Heart left ventricle (tissue), 16 donors: ENCODE results near the gene ERBIN. TPM values are rescaled to one million over a fixed set of nuclear protein-coding genes. Genes with fewer than 3 reads are reported as not detected.
"Not testable (repeated sequence)": the region's sequence is repeated elsewhere in the genome, so short reads cannot be mapped to it uniquely, and the experiment has no call there.

Experiments
- ATAC-seq, 4 donors: fragments of 200-7000 bp; cut with Tn5 transposase; one replicate each; pipeline ENCODE4 v1.9.1; 2020 to 2022; ENCODE audit warnings: moderate library complexity in 4 of 4, mild to moderate bottlenecking in 3 of 4, moderate number of reproducible peaks in 1 of 4
- DNase-seq, 5 donors: peaks; one replicate each; pipeline ENCODE4 v3.0.0-alpha.2; 2020
- H3K27ac ChIP-seq, 12 donors: fragments of 200-600 bp; sonication (generic) in 4 of 12; one replicate each; pipeline versions ENCODE4 v1.5.0 to v1.8.0; 2016 to 2022; ENCODE audit warnings: mild to moderate bottlenecking in 2 of 12
- H3K27me3 ChIP-seq, 9 donors: fragments of 200-600 bp; sonication (generic) in 2 of 9; one replicate each; pipeline versions ENCODE4 v1.5.1 to v1.8.0; 2016 to 2022; ENCODE audit warnings: mild to moderate bottlenecking in 3 of 9
- H3K36me3 ChIP-seq, 9 donors: fragments of 200-600 bp; sonication (generic) in 2 of 9; one replicate each; pipeline versions ENCODE4 v1.5.0 to v1.8.0; 2018 to 2022; ENCODE audit warnings: mild to moderate bottlenecking in 2 of 9
- H3K4me1 ChIP-seq, 12 donors: fragments of 200-600 bp; sonication (generic) in 4 of 12; one replicate each; pipeline versions ENCODE4 v1.5.0 to v1.8.0; 2016 to 2022; ENCODE audit warnings: mild to moderate bottlenecking in 3 of 12
- H3K4me3 ChIP-seq, 12 donors: fragments of 200-600 bp; sonication (generic) in 4 of 12; one replicate each; pipeline versions ENCODE4 v1.5.0 to v1.8.0; 2017 to 2022; ENCODE audit warnings: mild to moderate bottlenecking in 9 of 12, moderate library complexity in 4 of 12
- H3K9me3 ChIP-seq, 12 donors: fragments of 200-600 bp; sonication (generic) in 4 of 12; one replicate each; pipeline versions ENCODE4 v1.5.0 to v1.8.0; 2016 to 2022; ENCODE audit warnings: mild to moderate bottlenecking in 1 of 12
- POLR2A ChIP-seq, 2 donors: fragments of 450-650 bp; IDR thresholded peaks; one replicate each; pipeline ENCODE4 v1.6.1; 2017; ENCODE audit warnings: antibody characterized with exemption in 2 of 2, mild to moderate bottlenecking in 2 of 2, moderate library complexity in 2 of 2
- WGBS, 4 donors: extraction: QIAGEN DNeasy Blood & Tissue Kit in 2 of 4; methylation state at CpG; one replicate each; pipeline versions ENCODE4 v1.1.5 to v1.1.7; 2013 to 2018; 5-methylcytosine and 5-hydroxymethylcytosine counted together
- intact Hi-C, 10 donors: fragments of 100-400 bp; cut with DNase I; formaldehyde crosslinking; loops; one replicate each; pipeline versions ENCODE4 v1.11.1 to v1.14.2; 2022
- polyA plus RNA-seq, 2 donors: library from polyadenylated mRNA; stranded (reverse); fragments of 200-250 nt; gene quantifications; one replicate each; pipeline ENCODE4 v1.2.3, GENCODE V29; 2013
- total RNA-seq, 9 donors: library from RNA; depleted of rRNA in 2 of 9; stranded (reverse); fragments of >200 nt in 2 of 9; fragmentation: NEBNext Ultra II Directional in 3 of 9; extraction: Animal tissue kit (Norgen Biotek cat#: 25700) in 3 of 9; gene quantifications; one replicate each; pipeline versions ENCODE4 v1.1.0 to v1.2.4, GENCODE V29; 2016 to 2023
- TF ChIP-seq, protein P1 (sequence below), 12 donors: fragments of 200-600 bp; sonication (generic) in 4 of 12; IDR thresholded peaks; one replicate each; pipeline versions ENCODE4 v1.5.0 to v1.8.0; 2018 to 2022; ENCODE audit warnings: antibody characterized with exemption in 12 of 12, mild to moderate bottlenecking in 5 of 12
- donor health status: ischemic (EF 13 %, LVEDD 7.1; RV severe dilation, severe dysfunction).
- donor health status: healthy with polysubstance abuse.
- donor health status: DM: no; HTN: yes; CAD: no.
- donor health status: DM: no; HTN: no; CAD: no.
- donor health status: ischemic (EF 25% LVEDD 6.9; RV normal size, moderate dysfunction).
- donor health status: ischemic (EF 25% LVEDD 5.7; RV mildly dilated, moderate dysfunction).
- donor health status: healthy.
- donor health status: DM: yes; HTN: yes; CAD: no.
- donor health status: ischemic (EF 35%, LVEDD 5.7; RV mildly dilated, moderate dysfunction).
- donor health status: nonischemic (EF 11% LVEDD 7.7; RV severe dilation, severe dysfunction).
- donor health status: DM: yes; HTN: yes; CAD: no.
- donor health status: PGD.
- donor health status: ischemic (EF 29% LVEDD 5.4; RV normal size, mild dysfunction).
- donor health status: nonischemic (EF 23%, LVEDD 6.1; RV moderate dilation, normal function).

ERBIN gene
- total and polyA plus RNA-seq, 11 donors: 6.7 to 59.1 (median 37.5) TPM

GRCh38 chr5:65954200-65954599 lies 27.8 kb downstream of the ERBIN start:
- Histone ChIP-seq H3K27me3 (no peaks in the 10 kb centered on the region), H3K4me1 (peaks cover 0 to 35% (median 15%) of the 10 kb centered on the region in 12 donors), H3K27ac (no peak overlapping the region), H3K4me3 (no peak overlapping the region), H3K9me3 (no peaks in the 10 kb centered on the region), H3K36me3 (no peaks in the 10 kb centered on the region)
- TF ChIP-seq, protein P1, sequence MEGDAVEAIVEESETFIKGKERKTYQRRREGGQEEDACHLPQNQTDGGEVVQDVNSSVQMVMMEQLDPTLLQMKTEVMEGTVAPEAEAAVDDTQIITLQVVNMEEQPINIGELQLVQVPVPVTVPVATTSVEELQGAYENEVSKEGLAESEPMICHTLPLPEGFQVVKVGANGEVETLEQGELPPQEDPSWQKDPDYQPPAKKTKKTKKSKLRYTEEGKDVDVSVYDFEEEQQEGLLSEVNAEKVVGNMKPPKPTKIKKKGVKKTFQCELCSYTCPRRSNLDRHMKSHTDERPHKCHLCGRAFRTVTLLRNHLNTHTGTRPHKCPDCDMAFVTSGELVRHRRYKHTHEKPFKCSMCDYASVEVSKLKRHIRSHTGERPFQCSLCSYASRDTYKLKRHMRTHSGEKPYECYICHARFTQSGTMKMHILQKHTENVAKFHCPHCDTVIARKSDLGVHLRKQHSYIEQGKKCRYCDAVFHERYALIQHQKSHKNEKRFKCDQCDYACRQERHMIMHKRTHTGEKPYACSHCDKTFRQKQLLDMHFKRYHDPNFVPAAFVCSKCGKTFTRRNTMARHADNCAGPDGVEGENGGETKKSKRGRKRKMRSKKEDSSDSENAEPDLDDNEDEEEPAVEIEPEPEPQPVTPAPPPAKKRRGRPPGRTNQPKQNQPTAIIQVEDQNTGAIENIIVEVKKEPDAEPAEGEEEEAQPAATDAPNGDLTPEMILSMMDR (IDR thresholded peaks at IDR 0.05): no peak
- TF ChIP-seq POLR2A (IDR thresholded peaks at IDR 0.05): no peak
- intact Hi-C loops: no loop called here
- ATAC-seq (no peak), DNase-seq (no peak)
- WGBS, 4 donors: 91 to 92% (median 92%) methylated on average over 3 of the region's 3 CpGs

DNA sequence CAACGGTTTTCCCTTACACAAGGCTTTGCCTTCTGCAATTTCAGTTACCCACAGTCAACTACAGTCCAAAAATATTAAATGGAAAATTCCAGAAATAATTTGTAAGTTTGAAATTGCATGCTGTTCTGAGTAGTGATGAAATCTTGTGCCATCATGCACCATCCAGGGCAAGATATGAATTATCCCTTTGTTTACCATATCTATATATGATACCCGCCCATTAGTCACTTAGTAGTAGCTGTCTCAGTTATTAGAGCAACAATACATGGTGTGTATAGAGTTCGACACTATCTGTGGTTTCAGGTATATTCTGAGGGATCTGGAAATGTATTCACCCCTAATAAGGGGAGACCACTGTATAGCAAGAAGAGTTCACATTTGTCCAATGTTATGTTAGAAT lies 29.4 kb downstream of the ERBIN start:
- Histone ChIP-seq H3K4me3 (no peak overlapping the region), H3K27ac (no peak overlapping the region), H3K9me3 (no peaks in the 10 kb centered on the region), H3K36me3 (no peaks in the 10 kb centered on the region), H3K27me3 (no peaks in the 10 kb centered on the region), H3K4me1 (peaks cover 0 to 39% (median 23%) of the 10 kb centered on the region in 12 donors)
- 87 to 92% (median 90%) methylated on average over 3 of the region's 3 CpGs for WGBS, 4 donors
- TF ChIP-seq, protein P1 (IDR thresholded peaks at IDR 0.05): no peak
- no peak for TF ChIP-seq POLR2A (IDR thresholded peaks at IDR 0.05)
- ATAC-seq (no peak), DNase-seq (no peak)
- intact Hi-C loops: no loop called here

DNA sequence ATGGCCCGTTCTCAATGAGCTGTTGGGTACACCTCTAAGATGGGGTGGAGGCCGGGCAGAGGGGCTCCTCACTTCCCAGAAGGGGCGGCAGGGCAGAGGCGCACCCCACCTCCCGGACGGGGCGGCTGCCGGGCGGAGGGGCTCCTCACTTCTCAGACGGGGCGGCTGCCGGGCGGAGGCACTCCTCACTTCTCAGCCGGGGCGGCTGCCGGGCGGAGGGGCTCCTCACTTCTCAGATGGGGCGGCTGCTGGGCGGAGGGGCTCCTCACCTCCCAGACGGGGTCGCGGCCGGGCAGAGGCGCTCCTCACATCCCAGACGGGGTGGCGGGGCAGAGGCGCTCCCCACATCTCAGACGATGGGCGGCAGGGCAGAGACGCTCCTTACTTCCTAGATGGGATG lies 31.3 kb downstream of the ERBIN start:
- DNase-seq, H3K4me3 ChIP-seq, H3K27me3 ChIP-seq, intact Hi-C loops, H3K36me3 ChIP-seq, H3K9me3 ChIP-seq, H3K27ac ChIP-seq, ATAC-seq: not testable (repeated sequence)
- WGBS, 4 donors: 92 to 98% (median 96%) methylated on average over 21 to 30 of the region's 30 CpGs
- peaks cover 0 to 47% (median 33%) of the 10 kb centered on the region in 12 donors for H3K4me1 ChIP-seq

DNA sequence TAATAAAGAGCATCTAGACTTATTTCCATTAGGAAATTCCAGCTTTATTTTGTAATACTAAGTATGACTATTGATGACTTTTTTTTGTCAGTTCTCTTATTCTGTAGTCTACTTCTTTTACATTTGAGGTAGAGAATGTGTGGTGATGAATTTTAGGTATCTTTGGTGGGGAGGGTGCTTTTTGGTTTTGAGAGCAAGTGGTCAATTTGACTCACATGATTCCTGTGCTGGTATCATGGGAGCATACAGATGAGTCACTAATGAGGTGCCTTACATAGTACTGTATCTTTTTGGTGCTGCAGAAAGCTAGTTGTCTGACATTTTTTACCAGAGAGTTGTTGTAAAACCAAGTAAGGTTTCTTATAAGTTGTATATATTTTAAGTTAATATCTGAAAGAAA lies 35.3 kb downstream of the ERBIN start:
- H3K4me3 ChIP-seq: no peak overlapping the region
- H3K9me3 ChIP-seq: no peaks in the 10 kb centered on the region
- TF ChIP-seq, protein P1 (IDR thresholded peaks at IDR 0.05): no peak
- no peak for TF ChIP-seq POLR2A (IDR thresholded peaks at IDR 0.05)
- DNase-seq (no peak), ATAC-seq (peak in 1 of 4 donors; percentile 54)
- H3K27ac ChIP-seq: no peak overlapping the region
- H3K36me3 ChIP-seq: no peaks in the 10 kb centered on the region
- intact Hi-C loops: no loop called here
- H3K27me3 ChIP-seq: no peaks in the 10 kb centered on the region
- peaks cover 0 to 49% (median 36%) of the 10 kb centered on the region in 12 donors for H3K4me1 ChIP-seq
